GM21526 (cell line): ENCODE results near the gene SBDS.
A peak's percentile ranks its signal among the peaks of the same experiment; 100 is the strongest.
"Not testable (repeated sequence)": the region's sequence is repeated elsewhere in the genome, so short reads cannot be mapped to it uniquely, and the experiment has no call there.

Experiments used
- ATAC-seq: cut with Tn5 transposase; IDR thresholded peaks from one replicate; pipeline ENCODE4 v1.9.1; 2021; ENCODE audit warnings: moderate library complexity; ENCODE audit not compliant: unreplicated experiment, low FRiP score

The SBDS gene

GRCh38 chr7:66995050-66995776, at the start of gene SBDS:
Gene SBDS, minus strand, starts transcription at chr7:66995586. Its CDS starts 169 bp downstream, at chr7:66995417.
- peak; percentile 54 for ATAC-seq

GRCh38 chr7:67043559-67043930, 48.2 kb upstream of the SBDS start:
- not testable (repeated sequence) for ATAC-seq

GRCh38 chr7:67042781-67043558, 47.6 kb upstream of the SBDS start:
- not testable (repeated sequence) for ATAC-seq

- ATAC-seq = not testable (repeated sequence)
These were observed 45.4 kb upstream of the SBDS start for GRCh38 chr7:67040832-67041231.

- ATAC-seq = not testable (repeated sequence)
These were observed 41.3 kb upstream of the SBDS start for GRCh38 chr7:67036432-67037395.

GRCh38 chr7:67033251-67033650, 37.9 kb upstream of the SBDS start:
- ATAC-seq = no peak

GRCh38 chr7:67031685-67032084, 36.3 kb upstream of the SBDS start:
- ATAC-seq = not testable (repeated sequence)

GRCh38 chr7:67025459-67025858, 30.1 kb upstream of the SBDS start:
- not testable (repeated sequence) for ATAC-seq

GRCh38 chr7:67022511-67022910, 27.1 kb upstream of the SBDS start:
- no peak for ATAC-seq

- ATAC-seq = no peak
These were observed 25.9 kb upstream of the SBDS start for GRCh38 chr7:67021260-67021659.

- ATAC-seq = no peak
These were observed 24.4 kb upstream of the SBDS start for GRCh38 chr7:67019562-67020390.

- ATAC-seq = no peak
These were observed 23.6 kb upstream of the SBDS start for GRCh38 chr7:67018940-67019339.

GRCh38 chr7:67017971-67018370, 22.6 kb upstream of the SBDS start:
- ATAC-seq = not testable (repeated sequence)

- ATAC-seq = not testable (repeated sequence)
These were observed 18.8 kb upstream of the SBDS start for GRCh38 chr7:67014076-67014622.

GRCh38 chr7:67009677-67010076, 14.3 kb upstream of the SBDS start:
- ATAC-seq = not testable (repeated sequence)

GRCh38 chr7:67008260-67008659, 12.9 kb upstream of the SBDS start:
- no peak for ATAC-seq

- no peak for ATAC-seq
These were observed 11.6 kb upstream of the SBDS start for GRCh38 chr7:67006965-67007364.

- not testable (repeated sequence) for ATAC-seq
These were observed 8.8 kb upstream of the SBDS start for GRCh38 chr7:67004145-67004544.

- ATAC-seq = not testable (repeated sequence)
These were observed 5.3 kb upstream of the SBDS start for GRCh38 chr7:67000601-67001258.
